ENCODE data around the gene SFTPA1. TPM values are rescaled to one million over a fixed set of nuclear protein-coding genes. Genes with fewer than 3 reads are reported as not detected.
"Not testable (repeated sequence)": the region's sequence is repeated elsewhere in the genome, so short reads cannot be mapped to it uniquely, and the experiment has no call there.

The SFTPA1 gene
- total RNA-seq, 2 experiments from 2014 or later, result not detected

- POLR2A ChIA-PET; H3K27ac Mint-ChIP-seq; ATAC-seq (ENCODE audit: low read depth); H3K4me1 Mint-ChIP-seq; H3K36me3 Mint-ChIP-seq; H3K4me3 Mint-ChIP-seq; DNase-seq: not testable (repeated sequence)
- Mint-ChIP-seq H3K27me3 (peaks cover 28% of the 10 kb centered on the region), H3K9me3 (peaks cover 18% of the 10 kb centered on the region)
Observed at GRCh38 chr10:79594565-79594964, 16.2 kb upstream of the SFTPA1 start.

- H3K4me3 Mint-ChIP-seq, result no peak overlapping the region
- DNase-seq (no peak), ATAC-seq (ENCODE audit: low read depth) (no peak)
- POLR2A ChIA-PET, result no interaction called here
- peaks cover 18% of the 10 kb centered on the region for H3K9me3 Mint-ChIP-seq
- H3K36me3 Mint-ChIP-seq, result peaks cover 5% of the 10 kb centered on the region
- no peaks in the 10 kb centered on the region for H3K4me1 Mint-ChIP-seq
- no peak overlapping the region for H3K27ac Mint-ChIP-seq
- H3K27me3 Mint-ChIP-seq, result peaks cover 23% of the 10 kb centered on the region
Observed at GRCh38 chr10:79595510-79595909, 15.2 kb upstream of the SFTPA1 start.

GRCh38 chr10:79599644-79600043 is 11.1 kb upstream of the SFTPA1 start:
- DNase-seq; H3K4me1 Mint-ChIP-seq; H3K36me3 Mint-ChIP-seq; H3K27ac Mint-ChIP-seq; POLR2A ChIA-PET; ATAC-seq (ENCODE audit: low read depth); H3K4me3 Mint-ChIP-seq: not testable (repeated sequence)
- Mint-ChIP-seq H3K9me3 (peaks cover 18% of the 10 kb centered on the region), H3K27me3 (peaks cover 16% of the 10 kb centered on the region)

GRCh38 chr10:79601939-79602338 is 8.8 kb upstream of the SFTPA1 start:
- DNase-seq (no peak), ATAC-seq (ENCODE audit: low read depth) (no peak)
- POLR2A ChIA-PET, result no interaction called here
- Mint-ChIP-seq H3K4me3 (no peak overlapping the region), H3K27ac (no peak overlapping the region), H3K36me3 (peaks cover 5% of the 10 kb centered on the region), H3K9me3 (peaks cover 15% of the 10 kb centered on the region), H3K4me1 (no peaks in the 10 kb centered on the region), H3K27me3 (peaks cover 17% of the 10 kb centered on the region)

- DNase-seq (no peak), ATAC-seq (ENCODE audit: low read depth) (no peak)
- H3K4me1 Mint-ChIP-seq, result peaks cover 3% of the 10 kb centered on the region
- H3K9me3 Mint-ChIP-seq, result peaks cover 7% of the 10 kb centered on the region
- peaks cover 3% of the 10 kb centered on the region for H3K36me3 Mint-ChIP-seq
- H3K27me3 Mint-ChIP-seq, result peaks cover 14% of the 10 kb centered on the region
- no peak overlapping the region for H3K4me3 Mint-ChIP-seq
- no peak overlapping the region for H3K27ac Mint-ChIP-seq
- POLR2A ChIA-PET, result no interaction called here
Observed at GRCh38 chr10:79602953-79603352, 7.8 kb upstream of the SFTPA1 start.

- peaks cover 17% of the 10 kb centered on the region for H3K27me3 Mint-ChIP-seq
- ATAC-seq (ENCODE audit: low read depth), result no peak
Observed at GRCh38 chr10:79604294-79604693, 6.4 kb upstream of the SFTPA1 start.

GRCh38 chr10:79605308-79605707 is 5.4 kb upstream of the SFTPA1 start:
- Mint-ChIP-seq H3K36me3 (no peaks in the 10 kb centered on the region), H3K27me3 (peaks cover 14% of the 10 kb centered on the region), H3K4me3 (no peak overlapping the region), H3K4me1 (peaks cover 5% of the 10 kb centered on the region), H3K27ac (no peak overlapping the region), H3K9me3 (no peaks in the 10 kb centered on the region)
- DNase-seq (no peak), ATAC-seq (ENCODE audit: low read depth) (no peak)
- POLR2A ChIA-PET, result no interaction called here

More at GRCh38 chr10:79604294-79604693, 6.4 kb upstream of the SFTPA1 start:
- no peak for DNase-seq
- Mint-ChIP-seq H3K9me3 (peaks cover under 1% of the 10 kb centered on the region), H3K36me3 (no peaks in the 10 kb centered on the region), H3K4me1 (peaks cover 5% of the 10 kb centered on the region), H3K4me3 (no peak overlapping the region), H3K27ac (no peak overlapping the region)
- POLR2A ChIA-PET, result no interaction called here

GRCh38 chr10:79608505-79609375 is 2.0 kb upstream of the SFTPA1 start:
- H3K4me1 Mint-ChIP-seq, result peaks cover 8% of the 10 kb centered on the region
- DNase-seq (peak; percentile 71), ATAC-seq (ENCODE audit: low read depth) (peak; percentile 67)
- peaks cover 9% of the 10 kb centered on the region for H3K27me3 Mint-ChIP-seq
- no peak overlapping the region for H3K4me3 Mint-ChIP-seq
- POLR2A ChIA-PET, result no interaction called here
- no peaks in the 10 kb centered on the region for H3K9me3 Mint-ChIP-seq
- no peak overlapping the region for H3K27ac Mint-ChIP-seq
- no peaks in the 10 kb centered on the region for H3K36me3 Mint-ChIP-seq

- DNase-seq; H3K4me3 Mint-ChIP-seq; H3K27ac Mint-ChIP-seq; ATAC-seq (ENCODE audit: low read depth); H3K9me3 Mint-ChIP-seq; H3K4me1 Mint-ChIP-seq; POLR2A ChIA-PET; H3K36me3 Mint-ChIP-seq: not testable (repeated sequence)
- H3K27me3 Mint-ChIP-seq, result peaks cover 11% of the 10 kb centered on the region
Observed at GRCh38 chr10:79611193-79611976, 646 bp downstream of the SFTPA1 start.

GRCh38 chr10:79615577-79615976 is 4.8 kb downstream of the SFTPA1 start:
- H3K27me3 Mint-ChIP-seq, result peaks cover 32% of the 10 kb centered on the region
- peaks cover 2% of the 10 kb centered on the region for H3K4me1 Mint-ChIP-seq
- H3K9me3 Mint-ChIP-seq, result peaks cover 2% of the 10 kb centered on the region
- no peak overlapping the region for H3K4me3 Mint-ChIP-seq
- peaks cover 2% of the 10 kb centered on the region for H3K36me3 Mint-ChIP-seq
- no peak for DNase-seq
- H3K27ac Mint-ChIP-seq, result no peak overlapping the region
- ATAC-seq (ENCODE audit: low read depth), result no peak
- POLR2A ChIA-PET, result no interaction called here

GRCh38 chr10:79616164-79616563 is 5.4 kb downstream of the SFTPA1 start:
- POLR2A ChIA-PET, result no interaction called here
- DNase-seq, result no peak
- no peaks in the 10 kb centered on the region for H3K4me1 Mint-ChIP-seq
- no peak for ATAC-seq (ENCODE audit: low read depth)
- H3K36me3 Mint-ChIP-seq, result peaks cover 2% of the 10 kb centered on the region
- H3K4me3 Mint-ChIP-seq, result no peak overlapping the region
- no peak overlapping the region for H3K27ac Mint-ChIP-seq
- H3K9me3 Mint-ChIP-seq, result peaks cover 2% of the 10 kb centered on the region
- peaks cover 32% of the 10 kb centered on the region for H3K27me3 Mint-ChIP-seq

GRCh38 chr10:79623663-79624062 is 12.9 kb downstream of the SFTPA1 start:
- peaks cover 18% of the 10 kb centered on the region for H3K27me3 Mint-ChIP-seq
- H3K9me3 Mint-ChIP-seq; DNase-seq; POLR2A ChIA-PET; H3K36me3 Mint-ChIP-seq; H3K27ac Mint-ChIP-seq; H3K4me1 Mint-ChIP-seq; H3K4me3 Mint-ChIP-seq; ATAC-seq (ENCODE audit: low read depth): not testable (repeated sequence)

GRCh38 chr10:79627075-79627474 is 16.3 kb downstream of the SFTPA1 start:
- DNase-seq, result no peak
- POLR2A ChIA-PET, result no interaction called here
- no peaks in the 10 kb centered on the region for H3K4me1 Mint-ChIP-seq
- no peak for ATAC-seq (ENCODE audit: low read depth)
- no peaks in the 10 kb centered on the region for H3K36me3 Mint-ChIP-seq
- peaks cover 4% of the 10 kb centered on the region for H3K9me3 Mint-ChIP-seq
- peaks cover 32% of the 10 kb centered on the region for H3K27me3 Mint-ChIP-seq
- H3K4me3 Mint-ChIP-seq, result no peak overlapping the region
- H3K27ac Mint-ChIP-seq, result no peak overlapping the region

- DNase-seq (no peak), ATAC-seq (ENCODE audit: low read depth) (no peak)
- Mint-ChIP-seq H3K27me3 (peaks cover 32% of the 10 kb centered on the region), H3K4me3 (no peak overlapping the region), H3K4me1 (no peaks in the 10 kb centered on the region), H3K27ac (no peak overlapping the region), H3K36me3 (no peaks in the 10 kb centered on the region), H3K9me3 (no peaks in the 10 kb centered on the region)
- POLR2A ChIA-PET, result no interaction called here
Observed at GRCh38 chr10:79628083-79628482, 17.3 kb downstream of the SFTPA1 start.

Measured in activated naive CD8-positive, alpha-beta T cell treated with anti-CD3 and anti-CD28 coated beads, Interleukin-2, amount 10 ng/mL, durations not matched to agents 7 days and 5 days (primary cell).